ENCODE results near the gene CTSO.

CTSO gene

DNA sequence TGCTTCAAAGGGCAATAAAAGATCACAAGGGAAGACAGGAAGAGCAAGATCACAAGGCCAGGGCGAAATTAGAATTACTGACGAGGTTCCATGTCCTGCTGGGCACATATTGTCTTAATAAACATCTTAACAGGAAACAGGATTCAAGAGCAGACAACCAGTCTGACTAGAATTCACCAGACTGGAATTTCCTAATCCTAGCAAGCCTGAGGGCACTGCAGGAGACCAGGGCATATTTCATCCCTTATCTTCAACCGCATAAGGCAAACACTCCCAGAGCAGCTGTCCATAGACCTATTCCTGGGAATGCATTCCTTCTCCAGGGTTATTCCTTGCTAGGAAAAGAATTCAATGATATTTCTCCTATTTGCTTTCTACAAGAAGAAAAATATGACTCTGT is 62.6 kb downstream of the CTSO start:
- no peak for DNase-seq (ENCODE audit: insufficient read length, low spot score)
- no peak for FAIRE-seq
- TF ChIP-seq, protein P1, sequence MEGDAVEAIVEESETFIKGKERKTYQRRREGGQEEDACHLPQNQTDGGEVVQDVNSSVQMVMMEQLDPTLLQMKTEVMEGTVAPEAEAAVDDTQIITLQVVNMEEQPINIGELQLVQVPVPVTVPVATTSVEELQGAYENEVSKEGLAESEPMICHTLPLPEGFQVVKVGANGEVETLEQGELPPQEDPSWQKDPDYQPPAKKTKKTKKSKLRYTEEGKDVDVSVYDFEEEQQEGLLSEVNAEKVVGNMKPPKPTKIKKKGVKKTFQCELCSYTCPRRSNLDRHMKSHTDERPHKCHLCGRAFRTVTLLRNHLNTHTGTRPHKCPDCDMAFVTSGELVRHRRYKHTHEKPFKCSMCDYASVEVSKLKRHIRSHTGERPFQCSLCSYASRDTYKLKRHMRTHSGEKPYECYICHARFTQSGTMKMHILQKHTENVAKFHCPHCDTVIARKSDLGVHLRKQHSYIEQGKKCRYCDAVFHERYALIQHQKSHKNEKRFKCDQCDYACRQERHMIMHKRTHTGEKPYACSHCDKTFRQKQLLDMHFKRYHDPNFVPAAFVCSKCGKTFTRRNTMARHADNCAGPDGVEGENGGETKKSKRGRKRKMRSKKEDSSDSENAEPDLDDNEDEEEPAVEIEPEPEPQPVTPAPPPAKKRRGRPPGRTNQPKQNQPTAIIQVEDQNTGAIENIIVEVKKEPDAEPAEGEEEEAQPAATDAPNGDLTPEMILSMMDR (IDR thresholded peaks at IDR 0.05; ENCODE audit: insufficient read depth, missing control alignments): no peak

GRCh38 chr4:155889946-155890345 is 63.7 kb downstream of the CTSO start:
- TF ChIP-seq, protein P1 (IDR thresholded peaks at IDR 0.05; ENCODE audit: insufficient read depth, missing control alignments): no peak
- no peak for DNase-seq (ENCODE audit: insufficient read length, low spot score)
- no peak for FAIRE-seq

- TF ChIP-seq, protein P1 (IDR thresholded peaks at IDR 0.05; ENCODE audit: insufficient read depth, missing control alignments): no peak
- DNase-seq (ENCODE audit: insufficient read length, low spot score): no peak
- no peak for FAIRE-seq
Measured at GRCh38 chr4:155889031-155889793, 64.5 kb downstream of the CTSO start.

DNA sequence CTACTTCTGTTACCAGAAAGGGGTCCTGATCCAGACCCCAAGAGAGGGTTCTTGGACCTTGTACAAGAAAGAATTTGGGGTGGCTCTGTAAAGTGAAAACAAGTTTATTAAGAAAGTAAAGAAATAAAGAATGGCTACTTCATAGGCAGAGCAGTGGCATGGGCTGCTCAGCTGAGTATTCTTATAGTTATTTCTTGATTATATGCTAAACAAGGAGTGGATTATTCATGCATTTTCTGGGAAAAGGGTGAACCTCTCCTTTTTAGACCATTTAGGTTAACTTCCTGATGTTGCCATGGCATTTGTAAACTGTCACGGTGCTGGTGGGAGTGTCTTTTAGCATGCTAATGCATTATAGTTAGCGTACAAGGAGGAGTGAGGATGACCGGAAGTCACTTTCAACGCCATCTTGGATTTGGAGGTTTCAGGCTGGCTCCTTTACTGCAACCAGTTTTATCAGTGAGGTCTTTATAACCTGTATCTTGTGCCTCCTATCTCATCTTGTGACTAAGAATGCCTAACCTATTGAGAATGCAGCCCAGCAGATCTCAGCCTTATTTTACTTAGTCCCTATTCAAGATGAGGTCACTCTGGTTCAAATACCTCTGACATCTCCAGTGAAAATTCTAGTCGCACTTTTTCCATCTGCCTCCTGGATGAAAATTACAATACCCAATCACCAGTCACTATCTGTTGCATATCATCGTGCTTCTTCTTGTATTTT is 65.7 kb downstream of the CTSO start:
- FAIRE-seq: no peak
- TF ChIP-seq, protein P1 (IDR thresholded peaks at IDR 0.05; ENCODE audit: insufficient read depth, missing control alignments): no peak
- no peak for DNase-seq (ENCODE audit: insufficient read length, low spot score)

DNA sequence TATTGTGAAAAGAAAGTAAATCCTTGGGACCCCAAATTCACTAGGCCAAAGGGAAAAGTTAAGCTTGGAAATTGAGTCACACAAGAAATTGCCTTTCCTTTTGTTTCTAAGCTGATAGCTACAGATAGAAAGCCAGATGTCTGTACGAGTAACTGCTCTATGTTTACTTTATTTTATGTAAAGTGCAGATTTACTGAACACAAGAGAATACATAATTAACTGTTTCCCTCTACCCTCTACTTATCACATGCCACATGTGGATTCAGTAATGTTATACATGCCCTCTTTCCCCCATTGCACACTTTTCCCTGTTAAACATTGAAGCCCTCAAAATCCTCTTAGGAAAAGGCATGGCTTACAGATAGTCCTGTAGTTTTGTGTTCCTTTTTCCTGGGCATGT is 66.6 kb downstream of the CTSO start:
- FAIRE-seq (no peak), DNase-seq (ENCODE audit: insufficient read length, low spot score) (no peak)
- TF ChIP-seq, protein P1 (IDR thresholded peaks at IDR 0.05; ENCODE audit: insufficient read depth, missing control alignments): no peak

GRCh38 chr4:155885666-155886065 is 68.0 kb downstream of the CTSO start:
- FAIRE-seq: no peak
- TF ChIP-seq, protein P1 (IDR thresholded peaks at IDR 0.05; ENCODE audit: insufficient read depth, missing control alignments): no peak
- no peak for DNase-seq (ENCODE audit: insufficient read length, low spot score)

- TF ChIP-seq, protein P1 (IDR thresholded peaks at IDR 0.05; ENCODE audit: insufficient read depth, missing control alignments): no peak
- FAIRE-seq (no peak), DNase-seq (ENCODE audit: insufficient read length, low spot score) (no peak)
Measured at GRCh38 chr4:155883895-155884294, 69.8 kb downstream of the CTSO start.
